SK-N-SH (cell line): ENCODE data around the gene CRAT. TPM values are rescaled to one million over a fixed set of nuclear protein-coding genes. Genes with fewer than 3 reads are reported as not detected.

Experiments used
- CTCF ChIA-PET: fragments of 300-600, 350-600 bp; formaldehyde crosslinking; extraction: SDS; loops from one replicate; lab custom pipeline; 2021; lab: Yijun Ruan, JAX
- POLR2A ChIA-PET: fragments of 350-600 bp; sonication (Branson Sonifier 250); formaldehyde crosslinking; extraction: SDS; loops from one replicate; lab custom pipeline; 2020; ENCODE audit warnings: antibody characterized with exemption, inconsistent platforms; lab: Yijun Ruan, JAX
- DNase-seq: peaks from one replicate; pipeline ENCODE4 v3.0.0; 2012
- H2AFZ ChIP-seq: fragments of 200-600 bp; sonication (generic); 2 replicates; pipeline ENCODE4 v1.8.1; 2016; ENCODE audit warnings: antibody characterized with exemption, mild to moderate bottlenecking, low read depth
- H3F3A ChIP-seq: fragments of 200-600 bp; sonication (generic); replicated peaks from 2 replicates; pipeline ENCODE3; 2016; ENCODE audit warnings: antibody characterized with exemption, mild to moderate bottlenecking; ENCODE audit not compliant: insufficient read depth
- H3K27ac ChIP-seq, 2 experiments: fragments of 200-500 bp in 1 of 2; fragments of 200-600 bp in 1 of 2; sonication (Bioruptor generic) in 1 of 2; sonication (generic), shearing (Covaris generic) in 1 of 2; 2 replicates each; pipeline versions ENCODE4 v1.5.1 to v1.6.1; 2014 to 2016; ENCODE audit warnings: low read depth in 2 of 2, inconsistent platforms in 1 of 2, low read length in 1 of 2, mild to moderate bottlenecking in 1 of 2, mixed read lengths in 1 of 2
- H3K27me3 ChIP-seq: fragments of 200-600 bp; sonication (generic), shearing (Covaris generic); 2 replicates; pipeline ENCODE4 v1.6.1; 2016; ENCODE audit warnings: mixed run types; ENCODE audit not compliant: insufficient read depth
- H3K36me3 ChIP-seq, 2 experiments: fragments of 200-500 bp in 1 of 2; fragments of 200-600 bp in 1 of 2; sonication (Bioruptor generic) in 1 of 2; sonication (generic) in 1 of 2; replicated peaks in 1 of 2; 2 replicates each; pipeline versions ENCODE3 to v1.5.1; 2014 to 2016; ENCODE audit warnings: low read length in 1 of 2, mild to moderate bottlenecking in 1 of 2; ENCODE audit not compliant: insufficient read depth in 2 of 2, control insufficient read depth in 1 of 2
- H3K4me1 ChIP-seq, 2 experiments: fragments of 200-500 bp in 1 of 2; fragments of 200-600 bp in 1 of 2; sonication (Bioruptor generic) in 1 of 2; sonication (generic), shearing (Covaris generic) in 1 of 2; 2 replicates each; pipeline versions ENCODE4 v1.5.1 to v1.6.1; 2014 to 2016; ENCODE audit warnings: low read depth in 1 of 2, low read length in 1 of 2, mixed run types in 1 of 2; ENCODE audit not compliant: insufficient read depth in 2 of 2, control insufficient read depth in 1 of 2
- H3K4me2 ChIP-seq: fragments of 200-600 bp; sonication (generic), shearing (Covaris generic); 2 replicates; pipeline ENCODE4 v1.6.1; 2017; ENCODE audit warnings: mixed run types
- H3K4me3 ChIP-seq, 2 experiments: fragments of 200-500 bp in 1 of 2; fragments of 200-600 bp in 1 of 2; sonication (Bioruptor generic) in 1 of 2; sonication (generic), shearing (Covaris generic) in 1 of 2; 2 replicates each; pipeline versions ENCODE4 v1.5.1 to v1.8.1; 2014 to 2016; ENCODE audit warnings: low read depth in 2 of 2, inconsistent platforms in 1 of 2, low read length in 1 of 2, mild to moderate bottlenecking in 1 of 2, mixed read lengths in 1 of 2, moderate library complexity in 1 of 2
- H3K79me2 ChIP-seq: fragments of 200-600 bp; sonication (generic); 2 replicates; pipeline ENCODE4 v1.8.1; 2017; ENCODE audit warnings: mild to moderate bottlenecking; ENCODE audit not compliant: insufficient read depth
- H3K9ac ChIP-seq: fragments of 200-600 bp; sonication (generic); 2 replicates; pipeline ENCODE4 v1.6.1; 2017; ENCODE audit warnings: mixed run types
- H3K9me2 ChIP-seq: fragments of 200-600 bp; sonication (generic); 2 replicates; pipeline ENCODE4 v1.6.1; 2017; ENCODE audit warnings: mixed run types
- H3K9me3 ChIP-seq: fragments of 200-600 bp; sonication (generic); 2 replicates; pipeline ENCODE4 v1.6.1; 2017; ENCODE audit warnings: mixed run types, mild to moderate bottlenecking, moderate library complexity
- H4K20me1 ChIP-seq: fragments of 200-600 bp; sonication (generic); 2 replicates; pipeline ENCODE4 v1.6.1; 2017; ENCODE audit warnings: mild to moderate bottlenecking, mixed run types; ENCODE audit not compliant: insufficient read depth
- FOSL2 ChIP-seq: IDR thresholded peaks from 2 replicates; pipeline ENCODE4 v1.4.0; 2012; ENCODE audit warnings: low read depth, mild to moderate bottlenecking, moderate library complexity, borderline replicate concordance
- FOXJ3 ChIP-seq: sonication (generic); formaldehyde crosslinking; IDR thresholded peaks from 2 replicates; pipeline ENCODE4 v1.5.1; 2020; ENCODE audit warnings: mild to moderate bottlenecking, missing genetic modification reagents
- GATA2 ChIP-seq: sonication (generic); formaldehyde crosslinking; IDR thresholded peaks from 2 replicates; pipeline ENCODE4 v1.5.0; 2020; ENCODE audit warnings: mild to moderate bottlenecking, missing genetic modification reagents
- IRF3 ChIP-seq: fragments of 150-350 bp; IDR thresholded peaks from 2 replicates; pipeline ENCODE4 v1.6.1; 2016; ENCODE audit warnings: mild to moderate bottlenecking, low read depth, low read length
- NFIC ChIP-seq: IDR thresholded peaks from 2 replicates; pipeline ENCODE4 v1.4.0; 2012; ENCODE audit warnings: borderline replicate concordance
- PBX3 ChIP-seq: IDR thresholded peaks from 2 replicates; pipeline ENCODE4; 2012
- POLR2AphosphoS5 ChIP-seq: IDR thresholded peaks from 2 replicates; pipeline ENCODE4 v1.6.1; 2012; ENCODE audit warnings: low read depth, low read length
- RAD21 ChIP-seq: IDR thresholded peaks from 2 replicates; pipeline ENCODE4 v1.6.1; 2012; ENCODE audit warnings: mild to moderate bottlenecking, low read length
- RXRA ChIP-seq: IDR thresholded peaks from 2 replicates; pipeline ENCODE4 v1.4.0; 2012; ENCODE audit warnings: low read depth, mild to moderate bottlenecking, borderline replicate concordance
- SIN3A ChIP-seq: IDR thresholded peaks from 2 replicates; pipeline ENCODE4 v1.6.1; 2012; ENCODE audit warnings: low read depth, mild to moderate bottlenecking, low read length, moderate library complexity, borderline replicate concordance
- TCF12 ChIP-seq: IDR thresholded peaks from 2 replicates; pipeline ENCODE4 v1.4.0; 2012
- TEAD4 ChIP-seq: IDR thresholded peaks from 2 replicates; pipeline ENCODE4 v1.4.0; 2012; ENCODE audit warnings: mild to moderate bottlenecking, borderline replicate concordance; ENCODE audit not compliant: insufficient read depth
- USF1 ChIP-seq: IDR thresholded peaks from 2 replicates; pipeline ENCODE4 v1.4.0; 2012; ENCODE audit warnings: low read depth, borderline replicate concordance
- WGBS: methylation state at CpG from one replicate; pipeline ENCODE4 v1.1.6; 2017; ENCODE audit warnings: low lambda C conversion rate; 5-methylcytosine and 5-hydroxymethylcytosine counted together
- polyA plus RNA-seq, 3 experiments: library from polyadenylated mRNA; depleted of rRNA; stranded (reverse); fragments of >200 nt; gene quantifications; 2 replicates each; pipeline ENCODE4 v1.2.3, GENCODE V29; 2012
- TF ChIP-seq, protein P1 (sequence below): IDR thresholded peaks from 2 replicates; pipeline ENCODE4 v1.4.0; 2012; ENCODE audit warnings: low read depth
- TF ChIP-seq, protein P2 (sequence below): fragments of 150-350 bp; IDR thresholded peaks from 2 replicates; pipeline ENCODE4 v1.6.1; 2017; ENCODE audit warnings: antibody characterized with exemption, low read length, low read depth, borderline replicate concordance
- TF ChIP-seq, protein P3 (sequence below): IDR thresholded peaks from 2 replicates; pipeline ENCODE4 v1.4.0; 2012; ENCODE audit warnings: low read depth, borderline replicate concordance

CRAT gene
- polyA plus RNA-seq, 1 of the 3 experiments (the other 2 are of a cell fraction): 44.5 TPM

- H3K9me2 ChIP-seq: no peaks in the 10 kb centered on the region
- ChIA-PET CTCF (no interaction called here), POLR2A (no interaction called here)
- H3K79me2 ChIP-seq: no peaks in the 10 kb centered on the region
- no peak overlapping the region for H2AFZ ChIP-seq
- H3K4me3 ChIP-seq: no peak overlapping the region
- no peaks in the 10 kb centered on the region for H3K9me3 ChIP-seq
- 93% methylated on average over 16 of the region's 16 CpGs for WGBS
- H3K4me2 ChIP-seq: no peak overlapping the region
- no peaks in the 10 kb centered on the region for H3K27me3 ChIP-seq
- no peaks in the 10 kb centered on the region for H3F3A ChIP-seq
- no peaks in the 10 kb centered on the region; a peak in 1 of 4 replicates for H3K4me1 ChIP-seq
- H3K9ac ChIP-seq: no peak overlapping the region
- TF ChIP-seq TEAD4 (no peak), NFIC (no peak), RXRA (no peak), TCF12 (no peak), GATA2 (no peak), POLR2AphosphoS5 (no peak), PBX3 (no peak), SIN3A (no peak), IRF3 (no peak), FOSL2 (no peak), USF1 (no peak), RAD21 (no peak), FOXJ3 (CRISPR knock-in tag) (no peak)
- TF ChIP-seq, protein P1, sequence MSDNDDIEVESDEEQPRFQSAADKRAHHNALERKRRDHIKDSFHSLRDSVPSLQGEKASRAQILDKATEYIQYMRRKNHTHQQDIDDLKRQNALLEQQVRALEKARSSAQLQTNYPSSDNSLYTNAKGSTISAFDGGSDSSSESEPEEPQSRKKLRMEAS: no peak
- TF ChIP-seq, protein P2, sequence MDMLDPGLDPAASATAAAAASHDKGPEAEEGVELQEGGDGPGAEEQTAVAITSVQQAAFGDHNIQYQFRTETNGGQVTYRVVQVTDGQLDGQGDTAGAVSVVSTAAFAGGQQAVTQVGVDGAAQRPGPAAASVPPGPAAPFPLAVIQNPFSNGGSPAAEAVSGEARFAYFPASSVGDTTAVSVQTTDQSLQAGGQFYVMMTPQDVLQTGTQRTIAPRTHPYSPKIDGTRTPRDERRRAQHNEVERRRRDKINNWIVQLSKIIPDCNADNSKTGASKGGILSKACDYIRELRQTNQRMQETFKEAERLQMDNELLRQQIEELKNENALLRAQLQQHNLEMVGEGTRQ: no peak
- TF ChIP-seq, protein P3, sequence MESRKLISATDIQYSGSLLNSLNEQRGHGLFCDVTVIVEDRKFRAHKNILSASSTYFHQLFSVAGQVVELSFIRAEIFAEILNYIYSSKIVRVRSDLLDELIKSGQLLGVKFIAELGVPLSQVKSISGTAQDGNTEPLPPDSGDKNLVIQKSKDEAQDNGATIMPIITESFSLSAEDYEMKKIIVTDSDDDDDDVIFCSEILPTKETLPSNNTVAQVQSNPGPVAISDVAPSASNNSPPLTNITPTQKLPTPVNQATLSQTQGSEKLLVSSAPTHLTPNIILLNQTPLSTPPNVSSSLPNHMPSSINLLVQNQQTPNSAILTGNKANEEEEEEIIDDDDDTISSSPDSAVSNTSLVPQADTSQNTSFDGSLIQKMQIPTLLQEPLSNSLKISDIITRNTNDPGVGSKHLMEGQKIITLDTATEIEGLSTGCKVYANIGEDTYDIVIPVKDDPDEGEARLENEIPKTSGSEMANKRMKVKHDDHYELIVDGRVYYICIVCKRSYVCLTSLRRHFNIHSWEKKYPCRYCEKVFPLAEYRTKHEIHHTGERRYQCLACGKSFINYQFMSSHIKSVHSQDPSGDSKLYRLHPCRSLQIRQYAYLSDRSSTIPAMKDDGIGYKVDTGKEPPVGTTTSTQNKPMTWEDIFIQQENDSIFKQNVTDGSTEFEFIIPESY: no peak
- H4K20me1 ChIP-seq: no peaks in the 10 kb centered on the region
- H3K36me3 ChIP-seq: peaks cover 0 to 33% of the 10 kb centered on the region in 2 experiments
- no peak for DNase-seq
- H3K27ac ChIP-seq: no peak overlapping the region
Measured at GRCh38 chr9:129097671-129098306, 12.8 kb downstream of the CRAT start.
